A549 (cell line): ENCODE data around the gene TMEFF2. TPM values are rescaled to one million over a fixed set of nuclear protein-coding genes. Genes with fewer than 3 reads are reported as not detected.

Experiments used
- ATAC-seq, 2 experiments: fragments of 200-7000 bp in 1 of 2; fragments of >200 bp in 1 of 2; cut with Nextera tagmentation in 1 of 2; cut with Tn5 transposase in 1 of 2; 3 replicates each; pipeline versions ENCODE4 v1.8.0 to v1.9.1; 2018 to 2020; ENCODE audit warnings: mild to moderate bottlenecking in 1 of 2, moderate library complexity in 1 of 2
- CTCF ChIA-PET: fragments of 300-600 bp; sonication (Branson Sonifier 250); formaldehyde crosslinking; extraction: SDS; loops from one replicate; lab custom pipeline; 2021; ENCODE audit warnings: antibody characterized with exemption, inconsistent platforms; lab: Yijun Ruan, JAX
- POLR2A ChIA-PET: fragments of 350-600 bp; formaldehyde crosslinking; extraction: SDS; loops from one replicate; lab custom pipeline; 2021; ENCODE audit warnings: antibody characterized with exemption, inconsistent platforms; lab: Yijun Ruan, JAX
- DNase-seq, 2 experiments: peaks; one replicate each; pipeline versions ENCODE4 v3.0.0 to v3.0.0-alpha.2; 2011 to 2016; ENCODE audit warnings: low read depth in 1 of 2, low spot score in 1 of 2
- FAIRE-seq: peaks from 2 replicates; lab custom pipeline; 2011; peaks lifted over from hg19 to GRCh38; lab: Jason Lieb, UNC
- H3K27ac ChIP-seq, 2 experiments: fragments of >200 bp; sonication (Bioruptor Twin); formaldehyde crosslinking; 3 replicates each; pipeline ENCODE4 v1.5.1; 2016 to 2017
- H3K4me1 ChIP-seq: fragments of >200 bp; sonication (Bioruptor Twin); formaldehyde crosslinking; 3 replicates; pipeline ENCODE4 v1.6.1; 2016
- H3K4me2 ChIP-seq: fragments of >200 bp; sonication (Bioruptor Twin); formaldehyde crosslinking; 3 replicates; pipeline ENCODE4 v1.6.1; 2016
- H3K4me3 ChIP-seq: fragments of >200 bp; sonication (Bioruptor Twin); formaldehyde crosslinking; 3 replicates; pipeline ENCODE4 v1.5.1; 2016
- H3K9me3 ChIP-seq: fragments of >200 bp; sonication (Bioruptor Twin); formaldehyde crosslinking; 3 replicates; pipeline ENCODE4 v1.6.1; 2016
- ELK1 ChIP-seq: fragments of 150-350 bp; IDR thresholded peaks from 2 replicates; pipeline ENCODE4 v1.6.1; 2014; ENCODE audit warnings: low read depth, mild to moderate bottlenecking, low read length
- EP300 ChIP-seq, 2 experiments: fragments of >200 bp; sonication (Bioruptor Twin); formaldehyde crosslinking; IDR thresholded peaks; 2 replicates in 1 of 2; 3 replicates in 1 of 2; pipeline ENCODE4 v1.6.1; 2016 to 2017
- HDAC2 ChIP-seq: fragments of 200-600 bp; sonication (generic); IDR thresholded peaks from 2 replicates; pipeline ENCODE4 v1.6.1; 2016
- HEYL ChIP-seq: fragments of 250-450 bp; sonication (Bioruptor Pico); IDR thresholded peaks from 2 replicates; pipeline ENCODE4 v1.8.0; 2021; ENCODE audit warnings: mild to moderate bottlenecking, moderate library complexity
- HMGXB4 ChIP-seq: fragments of 250-450 bp; sonication (Bioruptor Pico); IDR thresholded peaks from 2 replicates; pipeline ENCODE4 v1.5.0; 2021; ENCODE audit warnings: mild to moderate bottlenecking, moderate library complexity, borderline replicate concordance
- HOXB13 ChIP-seq: fragments of 250-450 bp; sonication (Bioruptor Pico); IDR thresholded peaks from 2 replicates; pipeline ENCODE4 v1.5.0; 2020; ENCODE audit warnings: low read depth, mild to moderate bottlenecking, moderate library complexity
- JUNB ChIP-seq: fragments of >200 bp; sonication (Bioruptor Twin); formaldehyde crosslinking; IDR thresholded peaks from 2 replicates; pipeline ENCODE4 v1.6.1; 2016
- KDM1A ChIP-seq: fragments of 200-600 bp; sonication (generic); IDR thresholded peaks from 2 replicates; pipeline ENCODE4 v1.6.1; 2016; ENCODE audit warnings: low read depth, mild to moderate bottlenecking
- KDM5A ChIP-seq: fragments of 200-600 bp; sonication (generic); IDR thresholded peaks from 2 replicates; pipeline ENCODE4 v1.6.1; 2016; ENCODE audit warnings: antibody characterized with exemption, mild to moderate bottlenecking
- MAZ ChIP-seq: fragments of 150-350 bp; IDR thresholded peaks from 2 replicates; pipeline ENCODE4 v1.6.1; 2014; ENCODE audit warnings: antibody characterized with exemption, low read depth, low read length, borderline replicate concordance
- NPAS2 ChIP-seq: fragments of 250-450 bp; sonication (Bioruptor Pico); IDR thresholded peaks from 2 replicates; pipeline ENCODE4 v1.8.0; 2022; ENCODE audit warnings: mild to moderate bottlenecking, moderate library complexity, borderline replicate concordance
- NR3C1 ChIP-seq: fragments of >200 bp; sonication (Bioruptor Twin); formaldehyde crosslinking; IDR thresholded peaks from 3 replicates; pipeline ENCODE4 v1.6.1; 2017
- PHF8 ChIP-seq: fragments of 200-600 bp; sonication (generic); IDR thresholded peaks from 2 replicates; pipeline ENCODE4 v1.6.1; 2016; ENCODE audit warnings: low read depth, mild to moderate bottlenecking, antibody characterized with exemption, moderate library complexity, borderline replicate concordance
- POLR2AphosphoS2 ChIP-seq: conservative IDR thresholded peaks from 2 replicates; pipeline ENCODE4 v1.6.1; 2012; ENCODE audit warnings: low read length, improper control_type of control experiment, inconsistent platforms
- RCOR1 ChIP-seq: fragments of 150-350 bp; IDR thresholded peaks from 2 replicates; pipeline ENCODE4 v1.6.1; 2014; ENCODE audit warnings: antibody characterized with exemption, low read length, low read depth
- RFX5 ChIP-seq: fragments of 450-650 bp; IDR thresholded peaks from 2 replicates; pipeline ENCODE4 v1.7.1; 2014; ENCODE audit warnings: antibody characterized with exemption, mild to moderate bottlenecking, moderate library complexity
- RNF2 ChIP-seq: fragments of 200-600 bp; sonication (generic); IDR thresholded peaks from 2 replicates; pipeline ENCODE4 v1.6.1; 2016; ENCODE audit warnings: low read depth, mild to moderate bottlenecking, antibody characterized with exemption, moderate library complexity, borderline replicate concordance
- SMC3 ChIP-seq: fragments of >200 bp; sonication (Bioruptor Twin); formaldehyde crosslinking; IDR thresholded peaks from 3 replicates; pipeline ENCODE4 v1.6.1; 2018; ENCODE audit warnings: inconsistent platforms
- USF2 ChIP-seq: fragments of 450-650 bp; IDR thresholded peaks from 2 replicates; pipeline ENCODE4 v1.6.1; 2014; ENCODE audit warnings: antibody characterized with exemption
- ZFP36 ChIP-seq: fragments of 450-650 bp; IDR thresholded peaks from 2 replicates; pipeline ENCODE4 v1.6.1; 2014; ENCODE audit warnings: borderline replicate concordance; ENCODE audit not compliant: partially characterized antibody
- WGBS: methylation state at CpG from one replicate; pipeline ENCODE4 v1.1.6; 2017; ENCODE audit errors: missing lambda C conversion rate; 5-methylcytosine and 5-hydroxymethylcytosine counted together
- polyA plus RNA-seq, 4 experiments: library from polyadenylated mRNA; depleted of rRNA in 3 of 4; stranded (reverse); fragments of >200 nt; fragmentation: RNase III in 1 of 4; extraction: RNeasy Plus Mini Kit Qiagen cat#74134 plus additional on column Dnase treatment in 1 of 4; gene quantifications; 2 replicates in 3 of 4; 3 replicates in 1 of 4; pipeline ENCODE4 v1.2.3, GENCODE V29; 2011 to 2017
- TF ChIP-seq, protein P1 (sequence below): fragments of 200-600 bp; sonication (generic); IDR thresholded peaks from 2 replicates; pipeline ENCODE4 v1.6.1; 2016; ENCODE audit warnings: antibody characterized with exemption, mild to moderate bottlenecking, moderate library complexity

The TMEFF2 gene
- polyA plus RNA-seq, 2 of the 4 experiments (the other 2 are of a cell fraction), result 0.30 to 0.46 TPM

- FAIRE-seq, result no peak
- Histone ChIP-seq H3K4me3 (no peak overlapping the region), H3K9me3 (no peaks in the 10 kb centered on the region), H3K4me2 (no peak overlapping the region), H3K27ac (no peak overlapping the region), H3K4me1 (no peaks in the 10 kb centered on the region)
- ChIA-PET CTCF (no interaction called here), POLR2A (no interaction called here)
- ATAC-seq, result no peak
- WGBS, result 77% methylated on average over 5 of the region's 5 CpGs
- no peak for TF ChIP-seq ZFP36
- TF ChIP-seq MAZ, result no peak
- no peak for TF ChIP-seq NR3C1
- TF ChIP-seq HMGXB4, result no peak
- no peak for TF ChIP-seq RNF2
- TF ChIP-seq, all 56 proteins: peak for 0
- no peak for DNase-seq
Measured at GRCh38 chr2:192042126-192042525, 152.6 kb downstream of the TMEFF2 start.

GRCh38 chr2:192038110-192038509 lies 156.6 kb downstream of the TMEFF2 start:
- H3K4me1 ChIP-seq, result no peaks in the 10 kb centered on the region
- no peak overlapping the region for H3K4me3 ChIP-seq
- WGBS, result 73% methylated on average over 1 of the region's 1 CpG
- H3K9me3 ChIP-seq, result no peaks in the 10 kb centered on the region
- DNase-seq (no peak), FAIRE-seq (no peak), ATAC-seq (no peak)
- POLR2A ChIA-PET, result no interaction called here
- TF ChIP-seq PHF8 (no peak), ZFP36 (no peak)
- no peak overlapping the region for H3K4me2 ChIP-seq
- CTCF ChIA-PET, result no interaction called here
- no peak overlapping the region for H3K27ac ChIP-seq

- POLR2A ChIA-PET, result no interaction called here
- no peak for ATAC-seq
- TF ChIP-seq ELK1 (no peak), KDM5A (no peak), HDAC2 (no peak), EP300 (IDR thresholded peaks at IDR 0.05) (no peak), KDM1A (no peak)
- TF ChIP-seq, all 56 proteins: peak for 0
- Histone ChIP-seq H3K4me1 (no peaks in the 10 kb centered on the region), H3K27ac (no peak overlapping the region), H3K9me3 (no peaks in the 10 kb centered on the region), H3K4me2 (0 out of 3 replicates have a peak overlapping the region, but pooled peaks have one; percentile 11), H3K4me3 (no peak overlapping the region)
- CTCF ChIA-PET, result no interaction called here
- FAIRE-seq, result no peak
- DNase-seq, result no peak
- 28% methylated on average over 3 of the region's 3 CpGs for WGBS
Measured at GRCh38 chr2:192035731-192036442, 158.8 kb downstream of the TMEFF2 start.

DNA sequence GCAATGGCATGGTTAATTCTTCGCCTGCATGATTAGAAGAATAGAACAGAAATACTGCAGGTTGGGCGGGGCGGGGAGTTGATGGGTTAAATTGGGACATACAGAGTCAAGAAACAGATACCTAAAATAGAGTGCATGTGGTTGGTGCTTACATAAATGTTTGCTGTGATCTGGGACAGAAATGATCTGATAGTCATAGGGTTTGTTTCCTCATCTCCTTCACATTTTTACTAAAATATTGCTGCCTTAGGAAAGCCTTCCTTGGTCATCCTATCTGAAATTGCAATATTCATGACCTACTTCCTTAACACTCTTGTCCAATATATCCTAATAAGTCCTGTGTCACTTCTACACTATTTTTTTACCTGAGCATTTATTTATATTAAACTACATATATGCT lies 163.9 kb downstream of the TMEFF2 start:
- no peak for TF ChIP-seq POLR2AphosphoS2
- no peak for TF ChIP-seq HEYL
- no peak for TF ChIP-seq NPAS2 (CRISPR knock-in tag)
- no peak for TF ChIP-seq RNF2
- no peak for TF ChIP-seq KDM5A
- TF ChIP-seq, protein P1, sequence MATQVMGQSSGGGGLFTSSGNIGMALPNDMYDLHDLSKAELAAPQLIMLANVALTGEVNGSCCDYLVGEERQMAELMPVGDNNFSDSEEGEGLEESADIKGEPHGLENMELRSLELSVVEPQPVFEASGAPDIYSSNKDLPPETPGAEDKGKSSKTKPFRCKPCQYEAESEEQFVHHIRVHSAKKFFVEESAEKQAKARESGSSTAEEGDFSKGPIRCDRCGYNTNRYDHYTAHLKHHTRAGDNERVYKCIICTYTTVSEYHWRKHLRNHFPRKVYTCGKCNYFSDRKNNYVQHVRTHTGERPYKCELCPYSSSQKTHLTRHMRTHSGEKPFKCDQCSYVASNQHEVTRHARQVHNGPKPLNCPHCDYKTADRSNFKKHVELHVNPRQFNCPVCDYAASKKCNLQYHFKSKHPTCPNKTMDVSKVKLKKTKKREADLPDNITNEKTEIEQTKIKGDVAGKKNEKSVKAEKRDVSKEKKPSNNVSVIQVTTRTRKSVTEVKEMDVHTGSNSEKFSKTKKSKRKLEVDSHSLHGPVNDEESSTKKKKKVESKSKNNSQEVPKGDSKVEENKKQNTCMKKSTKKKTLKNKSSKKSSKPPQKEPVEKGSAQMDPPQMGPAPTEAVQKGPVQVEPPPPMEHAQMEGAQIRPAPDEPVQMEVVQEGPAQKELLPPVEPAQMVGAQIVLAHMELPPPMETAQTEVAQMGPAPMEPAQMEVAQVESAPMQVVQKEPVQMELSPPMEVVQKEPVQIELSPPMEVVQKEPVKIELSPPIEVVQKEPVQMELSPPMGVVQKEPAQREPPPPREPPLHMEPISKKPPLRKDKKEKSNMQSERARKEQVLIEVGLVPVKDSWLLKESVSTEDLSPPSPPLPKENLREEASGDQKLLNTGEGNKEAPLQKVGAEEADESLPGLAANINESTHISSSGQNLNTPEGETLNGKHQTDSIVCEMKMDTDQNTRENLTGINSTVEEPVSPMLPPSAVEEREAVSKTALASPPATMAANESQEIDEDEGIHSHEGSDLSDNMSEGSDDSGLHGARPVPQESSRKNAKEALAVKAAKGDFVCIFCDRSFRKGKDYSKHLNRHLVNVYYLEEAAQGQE, result no peak
- no peak for TF ChIP-seq RCOR1
- no peak for TF ChIP-seq RFX5
- TF ChIP-seq JUNB, result no peak
- TF ChIP-seq USF2, result no peak
- TF ChIP-seq KDM1A, result no peak
- no peak for TF ChIP-seq PHF8
- no peak for TF ChIP-seq EP300 (IDR thresholded peaks at IDR 0.05)
- TF ChIP-seq ZFP36, result no peak
- TF ChIP-seq SMC3, result no peak
- no peak for TF ChIP-seq HOXB13
- TF ChIP-seq, all 56 proteins: peak for 0
- POLR2A ChIA-PET, result no interaction called here
- no peak for FAIRE-seq

More for the DNA sequence above, 163.9 kb downstream of the TMEFF2 start:
- no peak for ATAC-seq
- Histone ChIP-seq H3K4me3 (no peak overlapping the region), H3K4me1 (no peaks in the 10 kb centered on the region), H3K27ac (no peak overlapping the region), H3K4me2 (no peak overlapping the region), H3K9me3 (no peaks in the 10 kb centered on the region)
- DNase-seq, result no peak
- CTCF ChIA-PET, result interaction anchor here (0.6 to 1.2 kb wide), 2 partner anchors 219 to 973 kb away, joined by 3 to 4 read pairs; no protein-coding TSS in a partner anchor
- 77% methylated on average over 3 of the region's 3 CpGs for WGBS
